H1 (cell line): ENCODE data around the gene ADCY1. TPM values are rescaled to one million over a fixed set of nuclear protein-coding genes. Genes with fewer than 3 reads are reported as not detected.

Source experiments
- KDM4A ChIP-seq: IDR thresholded peaks from one replicate; pipeline ENCODE4 v1.7.1; 2012; ENCODE audit warnings: low read depth, mild to moderate bottlenecking, moderate library complexity, low read length, inconsistent platforms; ENCODE audit not compliant: severe bottlenecking
- SUZ12 ChIP-seq: fragments of 200-600 bp; sonication (generic); IDR thresholded peaks from 2 replicates; pipeline ENCODE4 v1.6.1; 2012; ENCODE audit warnings: mild to moderate bottlenecking, inconsistent platforms, low read length, moderate library complexity, mixed read lengths
- polyA plus RNA-seq, 7 experiments: library from polyadenylated mRNA; depleted of rRNA in 3 of 7; stranded (reverse) in 5 of 7; unstranded in 2 of 7; fragments of >200 nt in 5 of 7; fragments of 200-250 nt in 2 of 7; gene quantifications; 1 replicate in 5 of 7; 2 replicates in 1 of 7; 4 replicates in 1 of 7; pipeline versions ENCODE4 v1.2.1 to v1.2.3, GENCODE V29; 2011 to 2013; ENCODE audit warnings: missing spikeins in 2 of 7, mixed read lengths in 2 of 7
- total RNA-seq: library from RNA; stranded (reverse); fragmentation: NEBNext Ultra II Directional; extraction: Animal tissue kit (Norgen Biotek cat#: 25700); gene quantifications from 2 replicates; pipeline ENCODE4 v1.2.1, GENCODE V29; 2021

The ADCY1 gene
- total and polyA plus RNA-seq, 2 of the 8 experiments (the other 6 are each of a cell fraction or from before 2014, with no cell fraction given) = 7.9 to 26.9 TPM

GRCh38 chr7:45563941-45564461, 10.2 kb upstream of the ADCY1 start (continued):
- no peak for TF ChIP-seq KDM4A
- TF ChIP-seq SUZ12 = no peak
